Esophagus (tissue), 2 donors: ENCODE results near the gene SF3B1. TPM values are rescaled to one million over a fixed set of nuclear protein-coding genes. Genes with fewer than 3 reads are reported as not detected.

ENCODE experiments used
- H3K27ac ChIP-seq, 2 donors: one replicate each; pipeline ENCODE4 v1.5.1; 2013; ENCODE audit warnings: low read depth in 2 of 2, mild to moderate bottlenecking in 2 of 2, inconsistent platforms in 1 of 2, low read length in 1 of 2, moderate library complexity in 1 of 2
- H3K27me3 ChIP-seq, 2 donors: one replicate each; pipeline ENCODE4 v1.6.1; 2013; ENCODE audit warnings: low read length in 2 of 2, control low read depth in 1 of 2, mild to moderate bottlenecking in 1 of 2; ENCODE audit not compliant: insufficient read depth in 2 of 2, control insufficient read depth in 1 of 2
- H3K36me3 ChIP-seq, 2 donors: one replicate each; pipeline ENCODE4 v1.6.1; 2013; ENCODE audit warnings: low read length in 1 of 2; ENCODE audit not compliant: control insufficient read depth in 2 of 2, insufficient read depth in 2 of 2
- H3K4me1 ChIP-seq, 2 donors: one replicate each; pipeline ENCODE4 v1.6.1; 2013; ENCODE audit warnings: low read length in 1 of 2; ENCODE audit not compliant: control insufficient read depth in 2 of 2, insufficient read depth in 2 of 2
- H3K4me3 ChIP-seq, 2 donors: one replicate each; pipeline ENCODE4 v1.5.1; 2013; ENCODE audit warnings: low read length in 2 of 2, mild to moderate bottlenecking in 2 of 2, low read depth in 1 of 2, moderate library complexity in 1 of 2
- H3K9me3 ChIP-seq, 2 donors: one replicate each; pipeline ENCODE4 v1.6.1; 2013; ENCODE audit warnings: mild to moderate bottlenecking in 2 of 2, low read depth in 1 of 2, low read length in 1 of 2, moderate library complexity in 1 of 2; ENCODE audit not compliant: control insufficient read depth in 2 of 2, insufficient read depth in 1 of 2
- WGBS, 2 donors: extraction: QIAGEN DNeasy Blood & Tissue Kit; methylation state at CpG; one replicate each; pipeline ENCODE4 v1.1.7; 2013; 5-methylcytosine and 5-hydroxymethylcytosine counted together
- polyA plus RNA-seq, 2 donors: library from polyadenylated mRNA; stranded (reverse); fragments of 200-250 nt; gene quantifications; one replicate each; pipeline ENCODE4 v1.2.3, GENCODE V29; 2013
- donor health status: healthy with polysubstance abuse.
- donor health status: Bipolar disorder and iron deficiency.

Gene SF3B1
- polyA plus RNA-seq, 2 donors, result 120 to 231 TPM

DNA sequence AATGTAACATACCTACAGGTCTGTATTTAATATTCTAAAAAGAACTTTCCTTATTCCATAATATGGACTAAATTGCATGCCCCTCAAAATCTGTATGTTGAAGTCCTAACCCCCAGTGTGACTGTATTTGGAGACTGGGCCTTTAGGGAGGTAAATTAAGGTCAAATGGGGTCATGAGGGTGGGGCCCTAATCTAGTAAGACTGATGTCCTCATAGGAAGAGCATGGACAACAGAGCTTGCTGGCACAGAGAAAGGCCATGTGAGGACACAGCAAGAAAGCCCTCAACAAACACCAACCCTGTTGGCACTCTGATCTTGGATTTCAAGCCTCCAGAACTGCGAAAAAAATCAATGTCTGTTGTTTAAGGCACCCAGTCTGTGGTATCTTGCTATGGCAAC is 18.6 kb downstream of the SF3B1 start:
- H3K9me3 ChIP-seq, result no peaks in the 10 kb centered on the region
- H3K27ac ChIP-seq, result no peak overlapping the region
- 80 to 98% methylated on average over 1 of the region's 1 CpG for WGBS, 2 donors
- H3K4me1 ChIP-seq, result no peaks in the 10 kb centered on the region
- peaks cover 9 to 10% of the 10 kb centered on the region in 2 donors for H3K36me3 ChIP-seq
- H3K27me3 ChIP-seq, result no peaks in the 10 kb centered on the region
- no peak overlapping the region for H3K4me3 ChIP-seq

DNA sequence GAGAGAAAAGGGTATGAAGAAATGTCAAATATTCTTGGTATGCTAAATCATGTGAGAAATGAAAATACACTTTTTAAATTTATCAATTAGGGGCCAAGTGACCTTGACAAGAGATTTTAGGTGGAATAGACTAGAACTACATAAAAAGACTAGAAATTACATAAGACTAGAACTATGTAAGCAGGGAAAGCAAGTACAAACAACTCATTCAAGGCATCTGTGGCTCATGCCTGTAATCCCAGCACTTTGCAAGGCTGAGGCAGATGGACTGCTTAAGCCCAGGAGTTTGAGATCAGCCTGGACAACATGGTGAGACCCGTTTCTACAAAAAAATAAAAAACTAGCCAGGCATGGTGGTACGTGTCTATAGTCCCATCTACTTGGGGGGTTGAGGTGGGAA is 20.3 kb downstream of the SF3B1 start:
- peaks cover 9 to 17% of the 10 kb centered on the region in 2 donors for H3K36me3 ChIP-seq
- 83 to 88% methylated on average over 2 of the region's 2 CpGs for WGBS, 2 donors
- H3K27me3 ChIP-seq, result no peaks in the 10 kb centered on the region
- no peaks in the 10 kb centered on the region for H3K9me3 ChIP-seq
- H3K4me3 ChIP-seq, result no peak overlapping the region
- no peaks in the 10 kb centered on the region for H3K4me1 ChIP-seq
- no peak overlapping the region for H3K27ac ChIP-seq

DNA sequence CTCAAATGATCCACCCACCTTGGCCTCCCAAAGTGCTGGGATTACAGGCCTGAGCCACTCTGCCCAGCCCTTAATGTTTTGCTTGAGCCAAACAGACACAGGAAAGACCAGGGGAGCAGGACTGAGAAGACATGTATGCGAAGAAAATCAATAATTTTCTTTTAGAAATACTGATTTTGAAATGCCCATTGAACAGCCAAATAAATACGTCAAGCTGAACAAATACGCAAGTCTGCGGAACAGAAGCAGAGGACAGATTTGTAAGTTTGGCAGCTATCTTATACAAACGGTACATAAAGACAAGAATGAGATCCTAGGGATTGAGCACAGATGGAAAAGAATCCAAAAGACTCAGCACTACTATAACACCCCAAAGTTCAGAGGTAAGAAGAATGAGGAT is 20.8 kb downstream of the SF3B1 start:
- Histone ChIP-seq H3K27me3 (no peaks in the 10 kb centered on the region), H3K9me3 (no peaks in the 10 kb centered on the region), H3K4me3 (no peak overlapping the region), H3K4me1 (no peaks in the 10 kb centered on the region), H3K27ac (no peak overlapping the region), H3K36me3 (peaks cover 9 to 19% of the 10 kb centered on the region in 2 donors)
- WGBS, 2 donors, result 83 to 88% methylated on average over 5 of the region's 5 CpGs

DNA sequence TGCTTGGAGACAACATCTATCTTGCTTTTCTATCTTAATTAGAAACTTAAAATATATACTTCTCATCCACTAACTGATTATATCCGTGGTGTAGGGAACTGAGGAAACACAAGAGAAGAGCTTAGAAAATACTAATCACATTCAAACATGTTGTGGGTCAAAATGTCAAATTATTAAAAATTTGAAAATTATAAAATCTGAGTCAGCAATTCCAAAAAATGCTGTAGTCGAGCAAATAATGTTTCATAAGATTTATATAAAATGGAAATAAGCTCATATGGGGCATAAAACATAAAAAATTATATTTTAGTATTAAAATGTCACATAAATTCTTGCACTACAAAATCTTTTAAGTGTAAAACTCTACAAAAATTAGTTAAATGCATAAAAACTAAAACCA is 29.2 kb downstream of the SF3B1 start:
- Histone ChIP-seq H3K9me3 (no peaks in the 10 kb centered on the region), H3K27me3 (no peaks in the 10 kb centered on the region), H3K27ac (no peak overlapping the region), H3K4me3 (no peak overlapping the region), H3K36me3 (peaks cover 0 to 19% of the 10 kb centered on the region in 2 donors), H3K4me1 (no peaks in the 10 kb centered on the region)
- 84 to 91% methylated on average over 2 of the region's 2 CpGs for WGBS, 2 donors

DNA sequence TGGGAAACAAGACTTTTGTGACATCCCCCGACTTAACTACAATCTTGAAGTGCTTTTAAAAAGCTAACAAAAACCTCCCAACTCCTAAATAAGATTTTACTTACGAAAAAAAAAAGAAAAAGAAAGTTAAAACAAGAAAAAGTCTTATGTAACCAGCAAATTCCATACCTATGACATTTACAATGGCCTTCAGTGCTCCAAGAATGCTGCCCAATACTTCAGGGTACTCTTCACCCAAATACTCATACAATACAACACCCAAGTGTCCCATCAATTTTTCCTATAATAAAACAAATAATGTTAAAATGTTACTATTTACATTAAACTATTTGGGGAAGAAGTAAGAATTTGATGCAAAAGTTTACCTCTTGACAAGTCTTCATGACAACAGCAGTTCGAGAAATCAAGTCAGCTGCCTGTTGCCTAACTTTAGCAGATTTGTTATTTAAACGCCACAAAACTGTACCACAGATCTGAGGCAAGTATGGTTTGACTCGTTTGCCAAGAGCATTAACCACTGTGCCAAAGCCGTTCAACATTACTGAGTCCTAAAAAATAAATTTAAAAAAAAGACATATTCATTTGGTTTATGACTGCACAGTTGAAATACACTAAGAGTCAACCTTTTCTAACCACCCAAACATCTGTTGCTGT is 34.8 kb downstream of the SF3B1 start:
- 82 to 90% methylated on average over 6 of the region's 6 CpGs for whole genome bisulfite sequencing, 2 donors
- Histone ChIP-seq H3K27ac (no peak overlapping the region), H3K36me3 (peaks cover 2 to 13% of the 10 kb centered on the region in 2 donors), H3K9me3 (no peaks in the 10 kb centered on the region), H3K4me3 (no peak overlapping the region), H3K4me1 (no peaks in the 10 kb centered on the region), H3K27me3 (no peaks in the 10 kb centered on the region)

DNA sequence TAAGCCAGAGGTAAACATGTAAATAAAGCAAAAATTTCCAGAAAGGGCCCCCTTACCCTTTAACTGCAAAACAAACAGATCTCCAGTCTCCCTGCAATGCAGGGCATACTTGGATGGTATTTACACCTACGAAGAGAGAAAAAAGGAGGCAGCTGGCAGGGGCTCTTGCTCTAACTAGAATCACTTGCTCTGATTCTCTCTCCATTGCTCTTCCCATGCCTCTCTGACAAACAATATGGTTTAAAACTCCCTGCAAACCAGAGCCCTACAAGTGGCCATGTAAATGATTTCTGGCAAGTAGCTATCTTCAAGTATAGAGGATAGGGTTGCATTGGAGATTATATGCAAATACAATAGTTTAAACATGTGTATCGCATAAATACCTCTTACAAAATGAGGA is 35.9 kb downstream of the SF3B1 start:
- no peaks in the 10 kb centered on the region for H3K9me3 ChIP-seq
- H3K27ac ChIP-seq, result no peak overlapping the region
- 79 to 93% methylated on average over 2 of the region's 2 CpGs for WGBS, 2 donors
- peaks cover 2 to 14% of the 10 kb centered on the region in 2 donors for H3K36me3 ChIP-seq
- no peaks in the 10 kb centered on the region for H3K27me3 ChIP-seq
- H3K4me1 ChIP-seq, result no peaks in the 10 kb centered on the region
- H3K4me3 ChIP-seq, result no peak overlapping the region

DNA sequence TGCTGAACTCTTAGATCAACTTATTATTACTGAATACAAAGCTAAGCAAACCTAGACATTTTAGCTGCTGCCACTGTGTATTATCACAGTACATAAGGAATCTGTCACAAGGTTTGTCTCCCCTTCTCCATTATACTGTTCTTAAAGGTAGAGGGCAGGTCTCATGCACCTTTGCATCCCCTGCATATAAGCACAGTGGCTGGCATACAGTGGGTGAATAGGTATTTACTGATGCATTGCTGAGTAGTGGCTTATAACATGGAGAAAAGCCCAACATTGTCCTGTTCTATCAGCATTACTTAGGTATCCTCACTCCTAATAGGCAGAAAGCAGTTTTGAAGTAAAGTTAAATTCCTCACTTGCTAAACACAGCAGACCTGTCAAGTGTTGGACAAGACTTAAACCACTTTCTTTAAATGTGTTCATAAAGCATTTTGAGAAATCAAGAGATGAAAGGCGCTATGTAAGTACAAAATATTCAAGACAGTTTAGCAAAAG is 43.6 kb downstream of the SF3B1 start:
- H3K9me3 ChIP-seq, result no peaks in the 10 kb centered on the region
- no peaks in the 10 kb centered on the region for H3K4me1 ChIP-seq
- WGBS, 2 donors, result 93 to 99% methylated on average over 1 of the region's 1 CpG
- H3K36me3 ChIP-seq, result peaks cover 2 to 8% of the 10 kb centered on the region in 2 donors
- H3K4me3 ChIP-seq, result no peak overlapping the region
- H3K27ac ChIP-seq, result no peak overlapping the region
- no peaks in the 10 kb centered on the region for H3K27me3 ChIP-seq

DNA sequence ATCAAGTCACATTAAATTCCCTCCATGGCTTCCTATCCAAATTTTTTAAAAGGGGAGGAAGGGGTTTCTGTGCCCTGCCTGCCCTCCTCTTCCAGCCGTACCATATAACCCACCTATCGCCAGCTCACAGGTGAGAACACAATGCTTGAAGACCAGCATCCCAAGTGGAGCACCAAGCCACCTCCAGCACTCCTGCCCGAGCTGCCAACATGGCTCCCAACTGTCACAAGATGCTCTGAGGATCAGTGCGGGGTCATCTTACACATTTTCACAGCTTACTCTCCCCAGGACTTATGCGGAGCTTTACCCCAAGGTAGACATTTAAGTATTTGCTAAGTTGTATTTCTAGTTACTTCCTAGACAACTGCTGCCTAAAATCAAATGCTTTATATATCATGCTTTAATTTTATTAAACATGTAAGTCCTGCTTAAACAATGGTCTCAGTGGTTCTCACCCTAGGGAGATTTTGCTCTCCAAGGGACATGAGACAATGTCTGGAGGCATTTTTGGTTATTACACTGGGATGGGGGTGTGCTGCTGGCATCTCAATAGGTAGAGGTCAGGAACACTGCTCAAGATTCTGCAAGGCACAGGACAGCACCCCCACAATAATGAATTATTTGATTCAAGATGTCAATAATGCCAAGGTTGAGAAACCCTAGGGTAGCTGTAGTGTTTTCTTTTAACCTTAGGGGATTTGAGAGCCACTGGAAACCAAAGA is 45.8 kb downstream of the SF3B1 start:
- no peaks in the 10 kb centered on the region for H3K4me1 ChIP-seq
- H3K4me3 ChIP-seq, result no peak overlapping the region
- no peaks in the 10 kb centered on the region for H3K27me3 ChIP-seq
- no peak overlapping the region for H3K27ac ChIP-seq
- H3K9me3 ChIP-seq, result no peaks in the 10 kb centered on the region
- WGBS, 2 donors, result 94 to 96% methylated on average over 5 of the region's 5 CpGs
- H3K36me3 ChIP-seq, result peaks cover 2 to 6% of the 10 kb centered on the region in 2 donors

DNA sequence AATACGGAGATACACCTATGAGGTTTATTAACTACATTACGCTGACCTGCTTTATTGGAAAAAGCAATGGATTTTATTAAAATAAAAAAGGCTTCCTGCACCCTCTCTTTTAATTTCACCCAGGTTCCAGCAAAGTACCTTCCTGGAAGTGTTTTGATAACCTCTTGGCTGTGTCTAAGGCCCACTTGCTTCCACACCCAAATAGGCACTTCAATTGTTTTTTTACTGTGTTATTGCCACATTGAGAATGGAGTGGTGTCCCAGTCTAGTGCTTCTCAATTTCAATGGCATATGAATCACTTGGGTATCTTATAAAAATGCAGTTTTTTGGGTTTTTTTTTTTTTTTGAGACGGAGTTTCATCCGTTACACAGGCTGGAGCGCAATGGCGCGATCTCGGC is 47.6 kb downstream of the SF3B1 start:
- Histone ChIP-seq H3K27ac (no peak overlapping the region), H3K36me3 (peaks cover 2 to 6% of the 10 kb centered on the region in 2 donors), H3K9me3 (no peaks in the 10 kb centered on the region), H3K4me3 (no peak overlapping the region), H3K27me3 (no peaks in the 10 kb centered on the region), H3K4me1 (no peaks in the 10 kb centered on the region)
- WGBS, 2 donors, result 92 to 96% methylated on average over 8 of the region's 8 CpGs

DNA sequence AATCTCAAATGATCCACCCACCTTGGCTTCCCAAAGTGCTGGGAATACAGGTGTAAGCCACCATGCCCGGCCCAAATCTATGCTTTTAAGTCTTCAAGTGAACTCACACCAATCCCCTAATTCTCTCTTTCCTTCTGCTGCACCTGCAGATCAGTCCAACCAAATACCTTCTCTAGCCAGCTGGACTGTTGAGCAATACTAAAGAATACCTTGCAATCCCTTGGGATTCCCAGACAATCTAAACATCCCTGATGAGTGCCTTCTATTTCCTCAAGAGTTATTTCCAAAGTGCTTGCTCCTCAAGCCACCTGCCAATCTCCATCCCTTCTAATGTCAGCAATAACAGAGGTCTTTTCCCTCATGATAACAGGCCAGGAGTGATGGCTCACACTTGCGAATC is 48.6 kb downstream of the SF3B1 start:
- H3K27ac ChIP-seq, result no peak overlapping the region
- H3K27me3 ChIP-seq, result no peaks in the 10 kb centered on the region
- H3K4me1 ChIP-seq, result no peaks in the 10 kb centered on the region
- peaks cover 2 to 3% of the 10 kb centered on the region in 2 donors for H3K36me3 ChIP-seq
- no peak overlapping the region for H3K4me3 ChIP-seq
- 92 to 94% methylated on average over 2 of the region's 2 CpGs for WGBS, 2 donors
- H3K9me3 ChIP-seq, result no peaks in the 10 kb centered on the region
